ENCODE measurements around the gene KCNIP3.
"Not testable (repeated sequence)": the region's sequence is repeated elsewhere in the genome, so short reads cannot be mapped to it uniquely, and the experiment has no call there.

KCNIP3 gene

DNA sequence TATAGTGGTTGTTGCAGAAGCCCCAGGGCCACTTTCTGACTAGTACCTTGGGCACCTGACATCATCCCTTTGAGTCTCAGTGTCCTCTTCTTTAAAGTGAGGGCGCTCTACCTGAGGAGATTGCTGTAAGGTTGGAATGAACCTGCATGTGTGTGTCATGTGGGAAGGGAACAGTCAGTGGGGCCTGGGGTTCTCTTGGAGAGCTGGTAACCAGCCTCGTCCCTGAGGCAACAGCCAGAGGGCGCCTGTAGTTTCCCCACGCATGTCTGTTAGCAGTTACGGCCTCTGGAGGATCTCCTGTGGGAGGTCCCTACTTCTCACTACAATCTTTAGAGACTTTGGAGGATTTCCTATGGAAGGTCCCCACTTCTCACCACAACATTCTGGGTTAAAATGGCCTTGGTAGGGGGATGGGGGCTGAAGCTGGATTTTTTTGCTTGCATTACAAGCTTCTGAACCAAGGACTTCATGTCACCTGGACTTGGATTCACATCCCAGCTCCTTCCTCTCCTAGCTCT lies 106.1 kb downstream of the KCNIP3 start:
- DNase-seq: peak in 31 of 51 donors; percentile 7 to 58 (median 26)

GRCh38 chr2:95403824-95404223 lies 106.7 kb downstream of the KCNIP3 start:
- not testable (repeated sequence) for DNase-seq

- DNase-seq: not testable (repeated sequence)
Measured at GRCh38 chr2:95404676-95405075, 107.5 kb downstream of the KCNIP3 start.

DNA sequence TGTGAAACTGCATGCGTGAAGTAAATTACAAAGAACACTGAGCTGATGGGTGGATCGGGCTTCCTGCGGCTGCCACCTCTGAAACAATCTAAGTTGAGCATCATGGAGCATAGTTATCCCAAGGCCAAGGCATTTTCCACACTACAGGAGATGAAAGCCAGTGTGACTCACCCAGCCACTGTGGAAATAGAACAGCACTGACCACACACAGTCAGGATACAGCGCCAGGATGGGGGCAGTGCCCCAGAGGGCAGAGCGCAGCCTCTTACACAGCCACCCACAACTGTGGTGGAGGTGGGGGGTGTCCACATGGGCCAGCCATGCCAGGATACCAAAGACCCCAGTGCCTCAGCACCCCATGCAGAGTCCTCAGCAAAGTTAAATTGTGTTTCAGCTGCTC lies 114.1 kb downstream of the KCNIP3 start:
- peak in 2 of 51 donors; percentile 6 to 10 for DNase-seq

- peak; percentile 16 to 93 (median 70) for DNase-seq
Measured at GRCh38 chr2:95414015-95414594, 117.0 kb downstream of the KCNIP3 start.

GRCh38 chr2:95415138-95415537 lies 118.0 kb downstream of the KCNIP3 start:
- not testable (repeated sequence) for DNase-seq

DNA sequence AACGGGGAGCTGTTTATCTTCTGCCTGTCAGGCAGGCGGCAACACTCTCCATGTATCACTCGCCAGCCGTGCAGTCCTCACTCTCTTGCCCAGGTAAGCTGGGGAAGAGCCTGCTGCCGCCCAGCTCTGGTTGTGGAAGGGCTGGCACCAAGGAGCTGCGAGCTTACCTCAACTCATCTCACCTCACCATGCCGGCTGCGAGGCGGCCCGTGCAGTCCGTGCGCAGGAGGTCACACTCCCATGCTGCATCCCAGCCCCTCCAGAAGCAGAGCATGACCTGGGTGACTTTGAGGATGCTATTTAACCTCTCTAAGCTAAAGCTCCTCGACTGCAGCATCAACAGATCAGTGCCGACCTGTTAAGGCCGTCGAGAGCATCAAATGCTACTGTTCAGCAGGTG lies 118.4 kb downstream of the KCNIP3 start:
- not testable (repeated sequence) for DNase-seq

DNA sequence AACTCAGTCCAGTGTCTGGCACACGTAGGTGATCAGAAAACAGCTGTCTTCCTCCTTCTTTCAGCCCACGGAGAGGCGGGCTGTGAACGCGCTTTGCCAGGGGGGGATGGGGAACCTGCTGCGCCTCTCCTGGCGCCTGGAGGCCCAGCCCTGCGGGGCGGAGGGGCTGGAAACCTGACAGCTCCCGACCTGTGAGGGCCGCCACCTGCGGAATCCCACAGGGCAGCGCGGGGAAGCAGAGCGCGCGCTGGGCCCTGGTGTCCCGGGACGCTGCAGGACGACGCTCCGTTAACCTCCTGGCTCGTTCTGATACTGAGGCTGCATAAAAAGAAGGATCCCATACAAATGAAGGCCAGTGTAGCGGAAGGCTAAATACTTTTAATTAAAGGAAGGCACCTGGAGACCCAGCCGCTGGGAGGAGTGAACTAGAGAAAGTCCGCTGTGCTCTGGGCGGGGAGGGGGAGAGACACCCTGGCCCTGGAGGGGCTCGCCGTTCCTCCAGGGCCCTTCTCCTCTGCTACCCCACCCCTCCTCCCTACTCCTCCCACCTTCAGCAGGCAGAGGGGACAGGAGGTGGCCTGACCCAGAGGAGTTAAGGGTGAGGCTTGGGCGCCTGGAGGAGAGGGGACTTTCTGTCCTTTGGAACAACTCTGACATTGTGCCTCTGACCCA lies 130.2 kb downstream of the KCNIP3 start:
- DNase-seq: not testable (repeated sequence)

DNA sequence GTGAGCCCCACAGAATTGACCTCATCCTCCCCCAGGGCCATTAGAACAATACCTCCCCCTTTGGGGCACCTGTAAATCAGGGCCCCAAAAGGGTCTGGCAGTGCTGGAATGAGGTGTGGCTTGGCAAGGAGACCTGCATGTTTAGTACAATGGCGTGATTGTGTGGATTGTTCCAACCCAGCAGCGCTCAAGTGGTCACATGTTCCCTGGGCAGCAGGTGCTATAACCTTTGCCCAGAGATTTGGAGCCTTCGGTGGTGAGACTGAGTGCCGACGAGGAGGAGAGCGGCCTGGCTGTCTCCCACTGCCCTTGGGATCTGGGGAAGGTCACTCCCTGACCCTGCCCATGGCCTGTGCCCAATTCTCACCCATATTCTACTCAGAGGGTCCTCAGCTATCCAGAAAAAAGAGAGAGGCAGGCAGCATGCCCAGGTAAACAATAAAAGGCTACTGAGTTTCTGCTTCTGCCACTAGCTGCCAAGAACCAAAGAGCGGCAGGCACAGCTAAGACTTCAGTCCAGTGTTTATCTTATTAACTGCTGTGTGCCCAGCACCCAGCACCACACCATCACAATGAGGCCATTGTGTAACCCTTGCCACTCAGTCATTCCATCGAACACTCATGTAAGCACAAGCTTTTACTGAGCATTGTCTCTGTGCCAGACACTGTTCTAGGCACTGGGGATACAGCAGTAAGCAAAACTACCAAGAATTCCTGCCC lies 132.8 kb downstream of the KCNIP3 start:
- DNase-seq: not testable (repeated sequence)

- DNase-seq: not testable (repeated sequence)
Measured at GRCh38 chr2:95433373-95433772, 136.2 kb downstream of the KCNIP3 start.

GRCh38 chr2:95433973-95434372 lies 136.8 kb downstream of the KCNIP3 start:
- peak in 1 of 51 donors; percentile 2 for DNase-seq

DNA sequence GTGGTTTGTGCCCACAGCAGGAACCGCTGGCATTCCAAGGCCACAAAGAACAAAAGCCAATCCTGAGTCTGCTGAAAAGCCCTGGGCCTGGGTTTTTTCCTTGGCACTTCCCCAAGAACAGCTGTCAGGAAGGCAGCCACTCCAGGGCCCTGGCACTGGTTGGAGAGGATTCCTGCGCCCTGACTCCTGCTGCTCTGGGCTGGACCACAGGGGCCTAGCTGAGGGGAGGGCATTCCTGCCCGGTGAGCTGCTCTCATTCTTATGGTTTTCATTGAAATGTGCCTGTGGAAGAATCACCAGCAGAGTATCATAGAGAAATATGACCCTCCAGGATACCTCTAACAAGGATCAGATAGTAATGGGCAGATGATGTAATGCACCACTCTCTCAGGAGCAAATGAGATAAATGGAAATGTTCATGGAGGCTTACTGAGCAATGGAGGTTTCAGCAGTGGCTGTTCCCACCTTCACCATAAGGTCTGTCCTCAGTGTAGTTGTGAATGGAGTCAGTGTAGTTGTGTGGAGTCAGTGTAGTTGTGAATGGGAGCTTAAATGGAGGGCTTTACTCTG lies 137.4 kb downstream of the KCNIP3 start:
- peak in 2 of 51 donors; percentile 24 to 35 for DNase-seq

DNA sequence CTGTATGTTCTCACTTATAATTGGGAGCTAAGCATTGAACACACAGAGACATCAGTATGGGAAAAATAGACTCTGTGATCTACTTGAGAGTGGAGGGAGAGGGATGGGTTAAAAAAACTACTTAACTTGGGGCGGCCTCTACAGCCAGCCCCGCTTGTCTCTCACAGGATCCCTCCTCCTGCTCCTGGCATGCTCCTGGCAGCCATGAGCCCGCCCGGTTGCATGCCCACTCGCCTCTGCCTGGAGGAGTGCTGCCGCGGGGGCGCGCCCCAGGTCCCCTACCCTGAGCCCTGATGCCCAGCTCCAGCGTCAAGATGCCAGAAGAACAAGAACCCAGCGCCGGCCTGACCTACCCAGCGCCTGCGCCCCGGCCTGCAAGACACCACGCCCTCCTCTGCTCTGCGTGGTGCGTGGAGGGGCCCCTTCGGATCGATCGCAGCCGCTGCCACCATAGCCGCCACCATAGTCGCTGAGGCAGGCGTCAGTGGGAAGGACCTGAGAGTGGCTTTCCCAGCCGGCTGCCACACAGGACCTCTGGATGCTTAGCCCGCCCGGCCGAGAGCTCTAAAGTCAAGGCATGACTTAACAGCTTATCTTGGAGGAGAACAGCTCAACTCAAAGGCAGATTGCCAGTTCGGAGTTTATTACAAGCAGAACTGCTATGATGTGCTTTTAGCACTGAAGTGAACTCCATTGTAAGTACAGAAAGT lies 138.2 kb downstream of the KCNIP3 start:
- DNase-seq: not testable (repeated sequence)
